ENCODE data around the gene FIGNL1.

The FIGNL1 gene

GRCh38 chr7:50449881-50450589, at the start of gene FIGNL1:
FIGNL1 (minus strand) TSS chr7:50450350; CDS start chr7:50447287, 3,063 bp downstream.
- peak; percentile 58 for DNase-seq

- DNase-seq: no peak
Measured at GRCh38 chr7:50499092-50499491, 48.9 kb upstream of the FIGNL1 start.

DNA sequence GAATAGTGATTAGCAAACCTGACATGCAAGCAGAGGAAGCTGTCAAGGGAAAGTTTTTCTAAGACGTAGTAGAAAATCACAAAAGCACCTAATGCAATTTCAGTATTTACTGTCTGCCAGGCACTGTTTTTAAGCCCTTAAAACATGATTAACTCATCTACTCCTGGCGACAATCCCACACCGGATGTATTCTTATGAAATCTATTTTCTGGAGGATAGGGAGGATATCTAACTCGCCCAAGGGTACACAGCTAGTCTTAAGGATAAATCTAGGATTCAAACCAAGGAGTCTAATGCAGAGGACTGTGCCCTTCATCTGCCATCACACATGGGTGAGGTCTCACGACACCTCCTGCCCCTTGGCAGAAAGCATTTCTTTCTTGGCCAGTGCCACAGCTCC, 47.8 kb upstream of the FIGNL1 start:
- no peak for DNase-seq

- DNase-seq: no peak
Measured at GRCh38 chr7:50497068-50497642, 47.0 kb upstream of the FIGNL1 start.

- no peak for DNase-seq
Measured at GRCh38 chr7:50496569-50496968, 46.4 kb upstream of the FIGNL1 start.

GRCh38 chr7:50495746-50496145, 45.6 kb upstream of the FIGNL1 start:
- DNase-seq: no peak

DNA sequence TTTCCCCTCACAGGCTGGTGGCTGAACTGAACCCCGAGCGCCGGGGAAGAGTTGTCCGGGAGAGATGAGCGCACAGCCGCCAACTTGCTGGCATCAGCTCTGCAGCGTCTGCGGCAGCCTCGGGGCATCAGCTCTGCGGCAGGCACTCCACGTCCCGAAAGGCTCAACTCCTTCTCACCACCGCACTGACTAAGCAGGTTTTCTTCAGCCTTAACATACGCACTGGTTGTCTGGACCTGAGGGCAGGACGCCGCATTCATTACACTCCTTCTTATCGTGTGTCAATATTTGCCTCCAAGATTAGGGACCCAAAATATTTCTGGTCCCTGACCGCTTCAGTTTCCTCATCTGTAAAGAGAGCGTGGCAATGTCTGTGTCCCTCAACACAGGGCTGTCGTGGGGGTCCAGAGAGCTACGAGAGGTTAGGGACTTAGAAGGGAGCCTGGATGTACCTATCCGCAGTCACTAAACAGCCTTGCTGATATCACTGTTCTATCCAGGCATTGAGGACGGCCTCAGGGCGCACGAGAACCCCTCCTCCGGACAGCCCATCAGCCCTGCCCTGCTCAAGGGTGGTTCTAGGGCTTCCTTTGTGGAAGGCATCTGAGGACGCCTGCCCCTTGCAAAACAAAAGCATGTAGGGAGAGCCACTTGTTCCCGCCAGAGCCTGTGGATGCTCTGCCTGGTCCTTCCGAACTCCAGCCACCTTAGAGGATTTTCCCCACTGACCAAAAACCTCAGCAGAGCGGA, 42.8 kb upstream of the FIGNL1 start:
- no peak for DNase-seq

GRCh38 chr7:50491943-50492342, 41.8 kb upstream of the FIGNL1 start:
- DNase-seq: no peak

- no peak for DNase-seq
Measured at GRCh38 chr7:50491209-50491608, 41.1 kb upstream of the FIGNL1 start.

DNA sequence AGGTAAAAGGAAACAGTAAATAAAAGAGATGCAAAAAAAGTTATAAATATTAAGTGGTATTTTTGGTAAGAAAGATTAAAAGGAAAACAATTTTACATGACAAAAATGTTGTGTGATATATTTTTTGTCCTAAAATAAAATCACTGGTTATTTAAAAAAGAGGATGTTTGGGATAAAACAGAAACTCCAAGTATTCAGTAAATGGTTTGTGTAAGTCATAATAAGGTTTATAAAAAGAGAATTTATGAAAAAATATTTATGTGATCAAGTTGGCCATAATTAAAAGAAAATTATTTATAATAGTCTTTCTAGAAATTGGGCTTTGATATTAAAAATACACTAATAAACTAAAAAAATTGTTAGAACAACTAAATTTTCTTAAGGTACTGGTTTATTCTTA, 38.2 kb upstream of the FIGNL1 start:
- DNase-seq: no peak

DNA sequence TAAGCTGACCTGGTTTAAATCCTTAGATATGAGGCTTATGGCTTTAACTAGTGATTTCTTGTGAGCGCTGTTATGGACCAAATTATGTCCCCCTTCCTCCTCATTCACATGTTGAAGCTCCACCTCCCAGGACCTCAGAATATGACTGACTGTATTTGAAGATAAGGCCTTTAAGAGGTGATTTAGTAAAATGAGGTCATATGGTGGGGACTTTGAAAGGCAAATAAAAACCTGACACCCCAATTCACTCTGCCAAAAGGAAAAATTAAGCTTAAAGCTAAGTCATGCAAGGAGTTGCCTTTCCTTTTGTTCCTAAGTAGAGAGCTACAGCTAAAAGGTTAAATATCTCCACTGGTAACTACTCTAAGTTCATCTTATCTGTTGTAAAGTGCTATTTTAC, 36.4 kb upstream of the FIGNL1 start:
- DNase-seq: no peak

DNA sequence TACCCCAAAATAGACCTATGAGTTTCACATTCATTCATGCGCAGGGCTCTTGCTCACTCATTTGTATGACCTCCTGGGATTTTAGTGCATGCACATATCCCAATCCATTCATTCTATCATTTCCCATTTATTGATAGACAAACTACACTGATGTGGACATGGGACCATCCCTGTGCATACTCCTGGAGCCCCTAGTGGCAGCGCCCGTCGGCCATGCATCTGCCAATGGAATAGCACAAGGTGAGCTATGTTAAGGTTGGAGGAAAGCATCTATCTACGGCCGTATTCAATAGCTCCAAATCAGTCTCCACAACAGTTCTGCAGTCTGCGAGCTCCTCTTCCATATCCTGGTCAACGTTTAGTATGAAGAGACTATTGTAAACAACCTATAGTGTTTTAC, 31.7 kb upstream of the FIGNL1 start:
- DNase-seq: no peak

- DNase-seq: no peak
Measured at GRCh38 chr7:50480797-50481196, 30.6 kb upstream of the FIGNL1 start.

GRCh38 chr7:50479743-50480517, 29.8 kb upstream of the FIGNL1 start:
- no peak for DNase-seq

GRCh38 chr7:50477640-50478039, 27.5 kb upstream of the FIGNL1 start:
- DNase-seq: no peak

DNA sequence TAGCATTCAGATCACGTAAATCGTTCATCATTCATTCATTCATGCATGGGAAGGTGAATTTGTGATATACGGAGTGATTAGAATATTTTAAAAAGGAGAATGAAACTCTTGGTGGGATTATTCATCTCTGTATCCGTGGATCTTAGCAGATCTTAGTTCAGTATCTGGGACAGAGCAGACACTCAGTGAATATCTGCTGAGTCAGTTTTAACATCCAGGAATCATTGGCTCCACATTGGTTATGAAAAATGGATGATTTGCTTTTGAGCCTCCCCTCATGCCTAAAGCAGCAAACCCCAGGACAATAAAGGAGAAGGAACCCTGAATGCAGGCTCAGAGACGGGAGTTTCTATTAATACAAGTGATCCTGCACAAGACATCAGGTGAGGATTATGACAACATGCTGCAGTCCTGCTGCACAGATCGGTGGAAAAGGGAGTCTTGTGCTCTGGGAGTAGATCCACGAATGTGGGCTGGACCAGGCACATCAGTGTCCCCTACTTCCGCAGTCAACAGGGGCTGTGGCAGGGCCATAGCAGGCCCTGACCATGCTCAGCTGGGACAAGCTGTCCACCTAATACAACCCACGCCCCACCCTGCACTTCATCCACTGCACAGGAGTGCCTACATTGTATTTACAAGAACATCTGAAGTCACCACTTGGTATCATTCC, 26.9 kb upstream of the FIGNL1 start:
- DNase-seq: no peak

DNA sequence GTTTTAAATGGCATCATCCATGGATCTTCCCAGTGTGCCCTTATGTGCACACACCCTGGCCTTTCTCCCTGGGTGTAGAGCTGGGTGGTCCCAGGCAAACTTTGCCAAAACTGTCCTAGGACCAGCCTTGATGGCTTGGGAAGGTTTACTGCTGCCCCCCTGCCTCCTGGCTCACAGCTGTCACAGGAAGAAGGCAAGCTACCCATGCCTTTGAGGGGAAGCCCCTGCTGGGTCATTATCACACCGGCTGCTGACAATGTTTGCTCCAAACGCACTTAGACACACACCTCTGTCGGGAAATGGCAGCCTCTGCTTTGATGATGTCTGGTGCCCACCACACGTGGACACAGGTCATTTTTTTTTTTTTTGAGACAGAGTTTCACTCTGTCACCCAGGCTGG, 25.2 kb upstream of the FIGNL1 start:
- DNase-seq: no peak

DNA sequence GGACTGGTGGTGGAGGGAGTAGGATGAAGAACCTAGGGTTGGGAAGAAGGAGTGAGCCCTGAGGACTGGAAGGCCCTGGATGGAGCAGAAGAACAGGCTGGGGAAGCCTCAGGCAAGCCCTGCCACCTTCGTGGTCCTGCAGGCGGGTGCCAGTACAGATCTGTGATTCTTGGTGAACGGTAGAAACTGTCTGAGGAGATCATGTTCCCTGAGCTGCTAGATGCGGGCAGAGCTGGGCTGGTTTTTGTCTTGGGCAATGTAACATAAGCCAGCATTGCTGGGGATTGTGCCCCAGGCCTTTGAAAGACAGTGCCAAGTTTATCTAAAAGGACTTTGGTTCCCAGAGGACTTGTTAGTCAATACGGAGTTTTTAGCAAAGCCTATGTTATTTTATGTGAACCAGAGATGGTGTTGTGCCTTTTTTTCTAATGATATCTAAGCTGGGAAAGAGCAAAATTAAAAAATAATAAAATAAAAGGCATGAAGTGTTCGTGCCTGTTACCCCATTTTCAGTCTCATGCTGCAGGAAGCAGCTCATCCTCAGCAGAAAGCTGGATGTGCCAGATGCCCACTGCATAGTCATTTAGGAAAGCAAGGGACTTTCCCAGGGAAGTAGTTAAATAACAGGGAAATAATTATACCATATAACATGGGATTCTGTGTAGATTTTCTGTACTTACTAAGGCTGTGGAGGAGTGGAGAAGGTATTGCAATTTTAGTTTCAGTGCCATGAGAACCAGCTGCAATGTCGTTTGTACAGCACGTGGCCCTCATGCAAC, 24.4 kb upstream of the FIGNL1 start:
- no peak for DNase-seq

DNA sequence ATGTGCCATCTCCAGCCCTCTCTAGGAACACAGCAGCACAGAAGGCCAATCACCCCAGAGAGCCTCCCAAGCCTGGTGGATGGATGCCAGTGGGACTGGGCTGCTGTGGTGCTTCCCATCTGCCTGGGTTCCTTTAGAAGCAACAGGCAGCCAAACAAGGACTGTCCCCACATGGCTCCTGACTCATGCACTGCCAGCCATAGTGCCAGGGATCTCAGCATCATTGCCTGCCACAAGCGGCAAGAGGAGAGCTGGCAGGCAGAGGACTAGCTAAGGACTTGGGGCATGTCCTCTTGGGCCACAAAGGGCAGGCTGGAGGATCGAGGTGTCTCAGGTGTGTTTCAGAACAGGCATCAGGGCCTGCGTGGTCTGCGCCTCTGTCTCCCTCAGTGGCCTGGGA, 23.4 kb upstream of the FIGNL1 start:
- no peak for DNase-seq

GRCh38 chr7:50472427-50472826, 22.3 kb upstream of the FIGNL1 start:
- DNase-seq: no peak

GRCh38 chr7:50471970-50472369, 21.8 kb upstream of the FIGNL1 start:
- no peak for DNase-seq

Measured in NCI-H1417 treated with DMSO at 0.1 percent for 48 hours (cell line).